H1 (cell line): ENCODE measurements around the gene SLC7A10.

Experiments
- ASH2L ChIP-seq: fragments of 200-600, 300-600 bp; sonication (generic); IDR thresholded peaks from one replicate; pipeline ENCODE4 v1.7.1; 2017; ENCODE audit warnings: low read length
- CHD1 ChIP-seq: IDR thresholded peaks from 2 replicates; pipeline ENCODE4 v1.6.1; 2012; ENCODE audit warnings: low read depth, low read length, improper control_type of control experiment
- CTBP2 ChIP-seq: IDR thresholded peaks from 2 replicates; pipeline ENCODE4 v1.7.0; 2011; ENCODE audit warnings: borderline replicate concordance, mild to moderate bottlenecking, moderate library complexity, mixed read lengths, low read length; ENCODE audit not compliant: insufficient read depth, insufficient read length
- CTCF ChIP-seq, 3 experiments: IDR thresholded peaks; 1 replicate in 2 of 3; 2 replicates in 1 of 3; pipeline versions ENCODE4 v1.5.1 to v1.6.1; 2011; ENCODE audit warnings: low read length in 3 of 3, mild to moderate bottlenecking in 3 of 3, inconsistent platforms in 2 of 3, low read depth in 1 of 3, moderate library complexity in 1 of 3; ENCODE audit not compliant: insufficient read depth in 1 of 3; ENCODE audit errors: control extremely low read depth in 1 of 3
- EZH2 ChIP-seq: fragments of 200-600 bp; sonication (generic); IDR thresholded peaks from 2 replicates; pipeline ENCODE4 v1.7.1; 2012; ENCODE audit warnings: low read depth, mild to moderate bottlenecking, moderate library complexity, low read length, inconsistent platforms; ENCODE audit not compliant: severe bottlenecking
- GABPA ChIP-seq: IDR thresholded peaks from 2 replicates; pipeline ENCODE4 v1.6.1; 2011; ENCODE audit warnings: mild to moderate bottlenecking, low read length, moderate library complexity, borderline replicate concordance; ENCODE audit not compliant: insufficient read depth
- JUND ChIP-seq: IDR thresholded peaks from 2 replicates; pipeline ENCODE4 v1.6.1; 2011; ENCODE audit warnings: mild to moderate bottlenecking, improper control_type of control experiment, low read length
- PHF8 ChIP-seq: fragments of 200-600 bp; sonication (generic); conservative IDR thresholded peaks from 2 replicates; pipeline ENCODE4 v1.7.1; 2012; ENCODE audit warnings: low read depth, mild to moderate bottlenecking, inconsistent platforms, low read length, moderate library complexity
- POLR2AphosphoS5 ChIP-seq: IDR thresholded peaks from 2 replicates; pipeline ENCODE4 v1.6.1; 2011; ENCODE audit warnings: low read depth, low read length
- POU5F1 ChIP-seq: IDR thresholded peaks from 2 replicates; pipeline ENCODE4 v1.6.1; 2011; ENCODE audit warnings: low read depth, mild to moderate bottlenecking, low read length, moderate library complexity

- TF ChIP-seq POLR2AphosphoS5 (no peak), PHF8 (no peak), CTBP2 (no peak), CTCF (IDR thresholded peaks at IDR 0.05; ENCODE audit: control extremely low read depth in 1 of 3, insufficient read depth in 1 of 3, low read depth in 1 of 3, low read length in 3 of 3) (no peak), ASH2L (no peak), CHD1 (no peak), POU5F1 (no peak), EZH2 (no peak), JUND (no peak), GABPA (no peak)
Measured at GRCh38 chr19:33201886-33202545, 23.6 kb downstream of the SLC7A10 start.
